ENCODE measurements around the gene RAD51B.

DNA sequence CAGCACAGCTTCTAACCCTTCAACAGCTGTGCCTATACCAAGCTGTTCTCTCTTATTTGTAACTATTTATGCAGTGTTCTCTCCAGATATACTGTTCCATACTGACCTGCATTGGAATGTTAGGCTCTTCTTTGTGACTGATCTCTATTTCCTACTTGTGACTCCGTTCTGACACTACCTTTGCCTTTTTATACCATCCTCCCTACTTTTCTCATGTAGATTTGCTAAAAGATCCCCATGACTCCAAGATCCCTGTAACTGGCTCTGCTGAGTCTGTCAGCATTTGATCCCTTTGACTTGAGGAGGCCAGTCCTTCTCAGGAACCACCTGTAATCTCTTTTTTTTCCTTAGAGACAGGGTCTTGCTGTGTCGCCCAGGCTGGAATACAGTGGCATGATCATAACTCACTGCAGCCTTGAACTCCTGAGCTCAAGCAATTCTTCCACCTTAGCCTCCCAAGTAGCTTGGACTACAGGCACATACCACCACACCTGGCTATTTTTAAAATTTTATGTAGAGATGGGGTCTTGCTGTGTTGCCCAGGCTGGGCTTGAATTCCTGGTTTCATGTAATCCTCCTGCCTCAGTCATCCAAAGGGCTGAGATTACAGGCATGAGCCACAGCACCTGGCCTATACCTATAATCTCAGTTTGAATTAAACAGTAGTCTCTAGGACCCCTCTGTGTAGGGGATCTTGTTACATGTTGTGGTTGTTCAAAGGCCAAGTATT, 605.0 kb downstream of the RAD51B start:
- no peak for TF ChIP-seq POLR2A (IDR thresholded peaks at IDR 0.05)
- TF ChIP-seq, protein P1, sequence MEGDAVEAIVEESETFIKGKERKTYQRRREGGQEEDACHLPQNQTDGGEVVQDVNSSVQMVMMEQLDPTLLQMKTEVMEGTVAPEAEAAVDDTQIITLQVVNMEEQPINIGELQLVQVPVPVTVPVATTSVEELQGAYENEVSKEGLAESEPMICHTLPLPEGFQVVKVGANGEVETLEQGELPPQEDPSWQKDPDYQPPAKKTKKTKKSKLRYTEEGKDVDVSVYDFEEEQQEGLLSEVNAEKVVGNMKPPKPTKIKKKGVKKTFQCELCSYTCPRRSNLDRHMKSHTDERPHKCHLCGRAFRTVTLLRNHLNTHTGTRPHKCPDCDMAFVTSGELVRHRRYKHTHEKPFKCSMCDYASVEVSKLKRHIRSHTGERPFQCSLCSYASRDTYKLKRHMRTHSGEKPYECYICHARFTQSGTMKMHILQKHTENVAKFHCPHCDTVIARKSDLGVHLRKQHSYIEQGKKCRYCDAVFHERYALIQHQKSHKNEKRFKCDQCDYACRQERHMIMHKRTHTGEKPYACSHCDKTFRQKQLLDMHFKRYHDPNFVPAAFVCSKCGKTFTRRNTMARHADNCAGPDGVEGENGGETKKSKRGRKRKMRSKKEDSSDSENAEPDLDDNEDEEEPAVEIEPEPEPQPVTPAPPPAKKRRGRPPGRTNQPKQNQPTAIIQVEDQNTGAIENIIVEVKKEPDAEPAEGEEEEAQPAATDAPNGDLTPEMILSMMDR (IDR thresholded peaks at IDR 0.05) = no peak
